ENCODE measurements around the gene PLOD1.

Gene PLOD1

GRCh38 chr1:11914024-11914423 is 20.5 kb upstream of the PLOD1 start:
- no peak for TF ChIP-seq CTCF (IDR thresholded peaks at IDR 0.05; ENCODE audit: insufficient read depth, missing control alignments)
- no peak for FAIRE-seq
- no peak for DNase-seq (ENCODE audit: insufficient read length, low spot score)

- no peak for DNase-seq (ENCODE audit: insufficient read length, low spot score)
- no peak for TF ChIP-seq CTCF (IDR thresholded peaks at IDR 0.05; ENCODE audit: insufficient read depth, missing control alignments)
- FAIRE-seq: no peak
Observed at GRCh38 chr1:11918799-11919519, 15.6 kb upstream of the PLOD1 start.

GRCh38 chr1:11919621-11920020 is 14.9 kb upstream of the PLOD1 start:
- no peak for DNase-seq (ENCODE audit: insufficient read length, low spot score)
- TF ChIP-seq CTCF (IDR thresholded peaks at IDR 0.05; ENCODE audit: insufficient read depth, missing control alignments): no peak
- no peak for FAIRE-seq

GRCh38 chr1:11920239-11920903 is 14.1 kb upstream of the PLOD1 start:
- no peak for FAIRE-seq
- DNase-seq (ENCODE audit: insufficient read length, low spot score): no peak
- no peak for TF ChIP-seq CTCF (IDR thresholded peaks at IDR 0.05; ENCODE audit: insufficient read depth, missing control alignments)

- DNase-seq (ENCODE audit: insufficient read length, low spot score) (no peak), FAIRE-seq (no peak)
- no peak for TF ChIP-seq CTCF (IDR thresholded peaks at IDR 0.05; ENCODE audit: insufficient read depth, missing control alignments)
Observed at GRCh38 chr1:11921022-11921421, 13.5 kb upstream of the PLOD1 start.

- FAIRE-seq (no peak), DNase-seq (ENCODE audit: insufficient read length, low spot score) (no peak)
- no peak for TF ChIP-seq CTCF (IDR thresholded peaks at IDR 0.05; ENCODE audit: insufficient read depth, missing control alignments)
Observed at GRCh38 chr1:11923069-11923826, 11.3 kb upstream of the PLOD1 start.

GRCh38 chr1:11923827-11924113 is 10.7 kb upstream of the PLOD1 start:
- TF ChIP-seq CTCF (IDR thresholded peaks at IDR 0.05; ENCODE audit: insufficient read depth, missing control alignments): no peak
- no peak for DNase-seq (ENCODE audit: insufficient read length, low spot score)

More at GRCh38 chr1:11923827-11924113, 10.7 kb upstream of the PLOD1 start:
- no peak for FAIRE-seq
